Peyer's patch (tissue), 4 donors: ENCODE measurements around the gene PINLYP. TPM values are rescaled to one million over a fixed set of nuclear protein-coding genes. Genes with fewer than 3 reads are reported as not detected.

Experiments used
- DNase-seq, 3 donors: peaks; one replicate each; pipeline ENCODE4 v3.0.0-alpha.2; 2017 to 2019
- H3K27ac ChIP-seq, 4 donors: fragments of 200-600 bp; sonication (generic); one replicate each; pipeline ENCODE4 v1.5.1; 2016 to 2019
- H3K27me3 ChIP-seq, 2 donors: fragments of 200-600 bp; sonication (generic); one replicate each; pipeline ENCODE4 v1.5.1; 2019
- H3K36me3 ChIP-seq, 3 donors: fragments of 200-600 bp; sonication (generic); one replicate each; pipeline ENCODE4 v1.5.1; 2016 to 2019
- H3K4me1 ChIP-seq, 4 donors: fragments of 200-600 bp; sonication (generic); one replicate each; pipeline ENCODE4 v1.5.1; 2016 to 2019
- H3K4me3 ChIP-seq, 4 donors: fragments of 200-600 bp; sonication (generic); 1 replicate in 3 of 4; 2 replicates in 1 of 4; pipeline ENCODE4 v1.5.1; 2016 to 2019; ENCODE audit warnings: mild to moderate bottlenecking in 1 of 4
- H3K9me3 ChIP-seq, 4 donors: fragments of 200-600 bp; sonication (generic); one replicate each; pipeline ENCODE4 v1.5.1; 2016 to 2019; ENCODE audit warnings: mild to moderate bottlenecking in 1 of 4
- CTCF ChIP-seq, 6 experiments: fragments of 450-650 bp in 4 of 6; fragments of 200-600 bp in 2 of 6; sonication (generic) in 1 of 6; IDR thresholded peaks; one replicate each; pipeline ENCODE4 v1.5.1; 2017 to 2019; ENCODE audit warnings: antibody characterized with exemption in 6 of 6, mild to moderate bottlenecking in 3 of 6, moderate library complexity in 1 of 6
- POLR2A ChIP-seq, 2 donors: fragments of 450-650 bp; IDR thresholded peaks; one replicate each; pipeline ENCODE4 v1.5.1; 2017; ENCODE audit warnings: antibody characterized with exemption in 2 of 2, mild to moderate bottlenecking in 2 of 2, moderate library complexity in 2 of 2
- total RNA-seq, 4 donors: library from RNA; depleted of rRNA; stranded (reverse); fragments of >200 nt; gene quantifications; one replicate each; pipeline ENCODE4 v1.1.0, GENCODE V29; 2016

The PINLYP gene
- total RNA-seq, 4 donors from 2014 or later: 1.9 to 6.6 (median 2.8) TPM; not detected in 1

DNA sequence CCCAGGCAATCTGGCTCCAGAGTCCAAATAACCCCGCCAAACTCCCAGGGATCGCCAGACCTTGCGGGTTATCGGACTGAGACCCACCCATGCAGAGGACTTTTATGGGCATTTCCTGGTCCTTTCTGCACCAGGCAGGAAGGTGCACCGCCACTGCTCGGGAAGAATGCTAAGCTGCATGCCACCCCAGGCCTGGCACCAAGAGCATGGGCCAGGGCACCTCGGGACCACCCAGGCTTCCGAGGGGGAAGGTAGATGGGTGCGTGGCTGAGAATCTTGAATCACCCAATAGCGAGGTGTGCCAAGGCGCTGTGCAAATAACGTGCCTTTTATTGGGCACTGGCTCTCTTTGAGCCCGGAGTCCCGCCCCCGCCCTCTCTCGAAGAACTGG is 43.0 kb upstream of the PINLYP start:
- Histone ChIP-seq H3K36me3 (no peaks in the 10 kb centered on the region), H3K27ac (peak overlapping the region; percentile 75 to 95 (median 88)), H3K4me3 (peak overlapping the region; percentile 51 to 77 (median 61)), H3K9me3 (no peaks in the 10 kb centered on the region), H3K4me1 (peaks cover 0 to 25% (median 2%) of the 10 kb centered on the region in 4 donors), H3K27me3 (no peaks in the 10 kb centered on the region)
- peak in 1 of 3 donors; percentile 82 for DNase-seq
- TF ChIP-seq POLR2A (IDR thresholded peaks at IDR 0.05): no peak
- no peak for TF ChIP-seq CTCF (IDR thresholded peaks at IDR 0.05)

DNA sequence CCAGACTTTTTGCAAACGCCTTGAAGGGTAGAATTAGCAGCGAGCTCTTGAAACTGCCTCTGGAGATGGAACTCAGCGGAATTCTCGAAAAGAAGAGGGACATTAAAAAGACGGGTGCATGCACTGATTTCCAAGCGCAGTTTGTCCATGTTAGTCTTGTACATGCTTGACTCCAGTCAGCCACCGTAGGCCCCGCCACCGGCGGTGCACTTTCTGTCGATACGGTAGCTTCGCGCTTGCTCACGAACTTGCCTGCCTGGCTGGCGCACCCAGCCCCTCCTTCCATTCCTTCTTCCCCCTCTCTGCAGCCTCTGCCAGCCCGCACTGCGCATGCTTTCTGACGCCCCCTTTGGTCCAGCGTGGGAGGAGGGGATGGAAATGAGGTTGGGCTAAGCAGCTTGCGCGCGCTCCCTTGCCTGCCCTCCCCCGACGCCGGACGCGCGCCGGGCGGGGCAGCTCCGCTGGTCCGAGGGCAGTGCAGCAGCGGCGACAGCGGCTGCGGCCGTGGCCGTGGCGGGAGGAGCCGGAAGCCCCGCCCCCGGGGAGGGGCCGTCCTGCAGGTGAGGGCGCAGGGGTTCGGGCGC is 42.5 kb upstream of the PINLYP start, which contains the start of gene ZNF575:
ZNF575 (plus strand) TSS at position 227 of the 584 bp plus-strand sequence. CDS start 1,235 bp downstream, outside the sequence.
- TF ChIP-seq POLR2A (IDR thresholded peaks at IDR 0.05) (no peak), CTCF (IDR thresholded peaks at IDR 0.05) (peak in 1 of 6 experiments; percentile 6)
- peak within 1 kb of the TSS; percentile 51 to 77 (median 61) for H3K4me3 ChIP-seq
- no peaks in the 10 kb centered on the region for H3K27me3 ChIP-seq
- peak; percentile 87 to 94 (median 94) for DNase-seq
- H3K27ac ChIP-seq: peak within 1 kb of the TSS; percentile 75 to 95 (median 88)
- no peaks in the 10 kb centered on the region for H3K9me3 ChIP-seq
- H3K4me1 ChIP-seq: peaks cover 0 to 20% (median 0%) of the 10 kb centered on the region in 4 donors
- H3K36me3 ChIP-seq: peaks cover 0 to 5% (median 0%) of the 10 kb centered on the region in 3 donors

DNA sequence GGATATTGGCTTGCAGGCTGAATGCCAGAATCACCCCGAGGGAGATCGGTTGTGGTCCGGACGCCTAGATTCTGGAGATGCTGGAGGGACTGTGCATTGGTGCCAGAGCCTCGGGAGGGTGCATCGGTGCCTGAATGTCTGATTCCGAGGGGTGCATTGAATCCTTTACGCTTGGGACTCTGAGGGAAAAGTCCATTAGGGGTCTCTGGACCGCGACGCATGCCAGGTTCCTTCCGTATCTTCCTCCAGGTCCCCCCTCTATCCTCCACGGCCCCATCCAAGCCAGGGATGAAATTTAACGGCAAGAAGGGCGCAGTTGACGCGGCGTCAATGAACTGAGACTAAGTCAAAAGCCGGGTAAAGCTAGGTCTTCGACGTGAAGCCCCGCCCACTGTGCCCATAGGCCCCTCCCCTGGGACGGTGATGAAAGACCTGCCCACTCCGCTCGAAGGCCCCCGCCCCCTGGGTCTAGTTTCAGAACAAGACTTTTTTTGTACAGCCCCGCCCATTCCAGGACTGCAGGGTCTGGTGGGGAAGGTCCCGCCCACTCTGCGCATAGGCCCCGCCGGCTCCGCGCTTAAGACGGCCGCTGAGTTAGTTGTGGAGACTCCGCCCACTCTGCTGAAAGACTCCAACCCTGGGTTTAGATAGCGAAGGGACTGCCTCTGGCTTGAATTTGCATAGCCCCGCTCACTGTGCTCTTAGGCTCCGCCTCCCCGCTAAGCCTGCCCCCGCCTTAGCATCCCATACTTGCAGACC is 41.9 kb upstream of the PINLYP start:
- TF ChIP-seq POLR2A (IDR thresholded peaks at IDR 0.05) (peak in 1 of 2 donors; percentile 8), CTCF (IDR thresholded peaks at IDR 0.05) (no peak)
- H3K36me3 ChIP-seq: peaks cover 0 to 12% (median 0%) of the 10 kb centered on the region in 3 donors

GRCh38 chr19:43534305-43534815 is 41.2 kb upstream of the PINLYP start:
- DNase-seq: no peak
- Histone ChIP-seq H3K9me3 (no peaks in the 10 kb centered on the region), H3K4me3 (peak overlapping the region; percentile 51 to 77 (median 61)), H3K27ac (peak overlapping the region; percentile 49 to 95 (median 88)), H3K36me3 (peaks cover 0 to 17% (median 0%) of the 10 kb centered on the region in 3 donors), H3K27me3 (no peaks in the 10 kb centered on the region), H3K4me1 (peaks cover 0 to 19% (median 0%) of the 10 kb centered on the region in 4 donors)
- TF ChIP-seq CTCF (IDR thresholded peaks at IDR 0.05): no peak
- no peak for TF ChIP-seq POLR2A (IDR thresholded peaks at IDR 0.05)

More for the DNA sequence above, 41.9 kb upstream of the PINLYP start:
- DNase-seq: peak; percentile 97 to 98 (median 98)
- no peaks in the 10 kb centered on the region for H3K27me3 ChIP-seq
- H3K4me1 ChIP-seq: peaks cover 0 to 19% (median 0%) of the 10 kb centered on the region in 4 donors
- H3K9me3 ChIP-seq: no peaks in the 10 kb centered on the region
- H3K27ac ChIP-seq: peak overlapping the region; percentile 75 to 95 (median 88)
- H3K4me3 ChIP-seq: peak overlapping the region; percentile 51 to 77 (median 61)

DNA sequence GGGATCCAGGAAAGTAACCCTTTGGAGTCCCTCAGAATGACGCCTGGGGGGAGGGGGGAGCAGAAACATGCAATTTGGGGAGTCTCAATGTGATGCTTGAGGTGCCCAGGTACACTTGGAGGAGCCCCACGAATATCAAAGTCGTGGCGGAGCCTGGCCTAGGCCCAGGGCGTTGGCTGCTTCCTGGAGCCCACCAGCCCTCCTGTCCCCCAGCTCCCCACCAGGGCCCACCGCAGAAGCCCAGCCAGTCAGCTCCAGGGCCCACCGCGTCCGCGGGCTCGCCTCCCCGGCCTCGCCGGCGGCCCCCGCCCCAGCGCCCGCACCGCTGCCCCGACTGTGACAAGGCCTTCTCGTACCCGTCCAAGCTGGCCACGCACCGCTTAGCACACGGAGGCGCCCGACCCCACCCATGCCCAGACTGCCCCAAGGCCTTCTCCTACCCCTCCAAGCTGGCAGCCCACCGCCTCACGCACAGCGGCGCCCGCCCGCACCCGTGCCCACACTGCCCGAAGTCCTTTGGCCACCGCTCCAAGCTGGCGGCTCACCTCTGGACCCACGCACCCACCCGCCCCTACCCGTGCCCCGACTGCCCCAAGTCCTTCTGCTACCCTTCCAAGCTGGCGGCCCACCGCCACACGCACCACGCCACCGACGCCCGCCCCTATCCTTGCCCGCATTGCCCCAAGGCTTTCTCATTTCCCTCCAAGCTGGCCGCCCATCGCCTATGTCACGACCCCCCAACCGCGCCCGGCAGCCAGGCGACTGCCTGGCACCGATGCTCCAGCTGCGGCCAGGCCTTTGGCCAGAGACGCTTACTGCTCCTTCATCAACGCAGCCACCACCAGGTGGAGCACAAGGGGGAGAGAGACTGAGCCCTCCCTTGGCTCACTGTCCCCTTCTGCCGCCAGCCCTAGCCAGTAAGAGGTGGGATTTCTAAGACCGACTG is 40.5 kb upstream of the PINLYP start:
- H3K9me3 ChIP-seq: no peaks in the 10 kb centered on the region
- peak; percentile 56 to 73 (median 67) for DNase-seq
- H3K27ac ChIP-seq: peak overlapping the region in 3 of 4 donors; percentile 88 to 95 (median 88)
- no peak overlapping the region for H3K4me3 ChIP-seq
- H3K27me3 ChIP-seq: no peaks in the 10 kb centered on the region
- H3K36me3 ChIP-seq: peaks cover 0 to 21% (median 0%) of the 10 kb centered on the region in 3 donors
- no peak for TF ChIP-seq POLR2A (IDR thresholded peaks at IDR 0.05)
- TF ChIP-seq CTCF (IDR thresholded peaks at IDR 0.05): peak in 4 of 6 experiments; percentile 36 to 50 (median 46)
- peaks cover 0 to 19% (median 0%) of the 10 kb centered on the region in 4 donors for H3K4me1 ChIP-seq
